ENCODE data around the gene KANK3.
"Not testable (repeated sequence)": the region's sequence is repeated elsewhere in the genome, so short reads cannot be mapped to it uniquely, and the experiment has no call there.

Gene KANK3

GRCh38 chr19:8342684-8343482 lies at the start of gene KANK3:
Gene KANK3, minus strand, starts transcription at chr19:8343262. Its CDS starts 5,434 bp downstream, at chr19:8337828.
- DNase-seq (ENCODE audit: low read depth, low spot score), result peak; percentile 85

- DNase-seq (ENCODE audit: low read depth, low spot score), result no peak
These were observed 49.0 kb upstream of the KANK3 start for GRCh38 chr19:8392017-8392591.

GRCh38 chr19:8391198-8392016 lies 48.3 kb upstream of the KANK3 start:
- DNase-seq (ENCODE audit: low read depth, low spot score), result no peak

- peak; percentile 82 for DNase-seq (ENCODE audit: low read depth, low spot score)
These were observed 47.5 kb upstream of the KANK3 start for GRCh38 chr19:8390617-8390981.

GRCh38 chr19:8389891-8390616 lies 47.0 kb upstream of the KANK3 start, which contains the start of gene RAB11B:
Gene RAB11B, plus strand, starts transcription at chr19:8390360. Its CDS starts 57 bp downstream, at chr19:8390417.
- DNase-seq (ENCODE audit: low read depth, low spot score), result peak; percentile 95

DNA sequence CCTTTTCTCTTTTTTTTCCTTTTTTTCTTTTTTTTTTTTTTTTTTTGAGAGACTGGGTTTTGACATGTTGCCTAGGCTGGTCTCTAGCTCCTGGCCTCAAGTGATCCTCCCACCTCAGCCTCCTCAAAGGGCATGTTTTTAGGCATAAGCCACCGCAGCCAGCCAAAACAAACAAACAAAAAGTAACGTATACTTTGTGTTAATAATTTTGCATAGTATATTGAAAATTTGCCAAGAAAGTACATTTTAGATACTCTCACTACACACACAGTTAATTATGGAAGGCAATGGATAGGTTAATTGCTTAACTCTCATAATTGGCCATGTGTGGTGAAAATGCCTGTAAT lies 45.5 kb upstream of the KANK3 start:
- no peak for DNase-seq (ENCODE audit: low read depth, low spot score)

DNA sequence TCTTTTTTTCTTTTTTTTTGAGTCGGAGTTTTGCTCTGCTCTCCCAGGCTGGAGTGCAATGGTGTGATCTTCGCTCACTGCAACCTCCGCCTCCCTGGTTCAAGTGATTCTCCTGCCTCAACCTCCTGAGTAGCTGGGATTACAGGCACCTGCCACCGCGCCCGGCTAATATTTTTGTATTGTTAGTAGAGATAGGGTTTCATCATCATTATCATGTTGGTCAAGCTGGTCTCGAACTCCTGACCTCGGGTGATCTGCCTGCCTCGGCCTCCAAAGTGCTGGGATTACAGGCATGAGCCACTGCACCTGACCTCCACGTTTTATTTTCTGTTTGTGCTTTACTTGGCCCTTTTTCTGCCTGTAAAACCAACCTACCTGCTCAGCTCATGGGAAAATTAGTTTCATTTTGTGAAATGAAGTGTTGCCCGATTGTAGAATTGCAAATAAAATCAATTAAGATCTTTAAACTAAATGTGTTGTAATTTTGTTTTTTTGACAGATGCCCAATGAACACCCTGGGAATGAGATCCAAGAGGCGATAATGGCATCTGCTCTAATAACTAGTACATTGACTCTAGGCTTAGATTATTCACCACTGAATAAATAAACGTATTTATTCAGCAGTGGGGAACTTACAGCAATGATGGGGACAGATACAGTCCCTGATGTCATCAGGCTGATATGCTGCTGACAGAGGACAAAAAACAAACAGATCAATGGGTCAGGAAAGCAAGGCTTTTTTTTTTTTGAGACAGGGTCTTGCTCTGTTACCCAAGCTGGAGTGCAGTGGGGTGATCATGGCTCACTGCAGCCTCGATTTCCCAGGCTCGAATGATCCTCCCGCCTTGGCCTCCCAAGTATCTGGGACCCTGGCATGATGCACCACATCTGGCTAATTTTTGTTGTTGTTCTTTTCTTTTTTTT lies 44.9 kb upstream of the KANK3 start:
- no peak for DNase-seq (ENCODE audit: low read depth, low spot score)

DNA sequence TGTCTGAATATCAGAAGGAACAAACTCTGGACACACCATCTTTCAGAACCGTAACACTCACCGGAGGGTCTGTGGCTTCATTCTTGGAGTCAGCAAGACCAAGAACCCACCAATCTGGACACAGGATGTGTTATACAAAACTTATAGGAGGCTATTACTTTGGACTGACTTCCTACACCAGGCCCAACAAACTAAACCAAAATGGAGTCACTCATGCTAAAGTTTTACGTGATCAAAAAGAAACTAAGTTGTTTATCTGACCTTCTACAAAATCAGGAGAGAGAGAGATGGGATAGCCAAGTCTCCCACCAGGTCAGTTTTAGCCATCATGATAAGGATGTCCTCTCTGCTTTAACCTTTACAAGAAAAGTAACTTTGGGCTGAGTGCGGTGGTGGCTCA lies 43.9 kb upstream of the KANK3 start:
- no peak for DNase-seq (ENCODE audit: low read depth, low spot score)

GRCh38 chr19:8386419-8386818 lies 43.4 kb upstream of the KANK3 start:
- not testable (repeated sequence) for DNase-seq (ENCODE audit: low read depth, low spot score)

DNA sequence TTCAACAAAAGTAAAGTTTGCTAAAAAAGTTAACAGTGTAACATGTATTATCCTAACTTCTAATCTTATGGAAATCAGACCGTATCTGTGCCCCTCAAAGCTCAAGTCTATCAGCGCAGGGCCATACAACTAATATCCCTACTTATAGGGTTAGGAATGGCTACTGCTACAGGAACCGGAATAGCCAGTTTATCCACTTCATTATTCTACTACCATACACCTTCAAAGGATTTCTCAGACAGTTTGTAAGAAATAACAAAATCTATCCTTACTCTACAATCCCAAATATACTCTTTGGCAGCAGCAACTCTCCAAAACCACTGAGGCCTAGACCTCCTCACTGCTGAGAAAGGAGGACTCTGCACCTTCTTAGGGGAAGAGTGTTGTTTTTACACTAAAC lies 42.5 kb upstream of the KANK3 start:
- not testable (repeated sequence) for DNase-seq (ENCODE audit: low read depth, low spot score)

GRCh38 chr19:8385103-8385502 lies 42.0 kb upstream of the KANK3 start:
- not testable (repeated sequence) for DNase-seq (ENCODE audit: low read depth, low spot score)

GRCh38 chr19:8384569-8384968 lies 41.5 kb upstream of the KANK3 start:
- not testable (repeated sequence) for DNase-seq (ENCODE audit: low read depth, low spot score)

- DNase-seq (ENCODE audit: low read depth, low spot score), result not testable (repeated sequence)
These were observed 36.3 kb upstream of the KANK3 start for GRCh38 chr19:8379156-8379891.

- no peak for DNase-seq (ENCODE audit: low read depth, low spot score)
These were observed 34.5 kb upstream of the KANK3 start for GRCh38 chr19:8377598-8377997.

DNA sequence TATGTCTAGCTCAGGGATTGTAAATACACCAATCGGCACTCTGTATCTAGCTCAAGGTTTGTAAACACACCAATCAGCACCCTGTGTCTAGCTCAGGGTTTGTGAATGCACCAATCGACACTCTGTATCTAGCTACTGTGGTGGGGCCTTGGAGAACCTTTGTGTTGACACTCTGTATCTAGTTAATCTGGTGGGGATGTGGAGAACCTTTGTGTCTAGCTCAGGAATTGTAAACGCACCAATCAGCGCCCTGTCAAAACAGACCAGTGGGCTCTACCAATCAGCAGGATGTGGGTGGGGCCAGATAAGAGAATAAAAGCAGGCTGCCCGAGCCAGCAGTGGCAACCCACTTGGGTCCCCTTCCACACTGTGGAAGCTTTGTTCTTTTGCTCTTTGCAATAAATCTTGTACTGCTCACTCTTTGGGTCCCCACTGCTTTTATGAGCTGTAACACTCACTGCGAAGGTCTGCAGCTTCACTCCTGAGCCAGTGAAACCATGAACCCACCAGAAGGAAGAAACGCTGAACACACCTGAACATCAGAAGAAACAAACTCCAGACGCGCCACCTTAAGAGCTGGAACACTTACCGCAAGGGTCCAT lies 33.4 kb upstream of the KANK3 start:
- not testable (repeated sequence) for DNase-seq (ENCODE audit: low read depth, low spot score)

GRCh38 chr19:8375766-8376165 lies 32.7 kb upstream of the KANK3 start:
- not testable (repeated sequence) for DNase-seq (ENCODE audit: low read depth, low spot score)

- no peak for DNase-seq (ENCODE audit: low read depth, low spot score)
These were observed 31.1 kb upstream of the KANK3 start for GRCh38 chr19:8373867-8374813.

All from activated naive CD8-positive, alpha-beta T cell treated with anti-CD3 and anti-CD28 coated beads, Interleukin-2, amount 50 U/mL, for 16 hours (primary cell).